CD4-positive, alpha-beta memory T cell (primary cell): ENCODE data around the gene VWA5A. TPM values are rescaled to one million over a fixed set of nuclear protein-coding genes. Genes with fewer than 3 reads are reported as not detected.

Experiments
- CTCF ChIA-PET: fragments of 350-600 bp; sonication (Branson Sonifier 250); formaldehyde crosslinking; loops from one replicate; lab custom pipeline; 2021; ENCODE audit warnings: inconsistent platforms; ENCODE audit not compliant: partially characterized antibody; lab: Charles Lee
- POLR2A ChIA-PET: fragments of 350-600 bp; sonication (Branson Sonifier 250); formaldehyde crosslinking; loops from one replicate; lab custom pipeline; 2021; ENCODE audit not compliant: partially characterized antibody; lab: Charles Lee
- DNase-seq, 5 donors: peaks; one replicate each; pipeline versions ENCODE4 v3.0.0 to v3.0.0-alpha.2; 2020 to 2022; ENCODE audit warnings: mixed read lengths in 1 of 5
- H3K27ac ChIP-seq: one replicate; pipeline ENCODE4 v1.7.0; 2013; ENCODE audit warnings: low read depth, low read length
- H3K27me3 ChIP-seq: 2 replicates; pipeline ENCODE4 v1.7.0; 2013; ENCODE audit warnings: mild to moderate bottlenecking, low read length, moderate library complexity; ENCODE audit not compliant: insufficient read depth
- H3K36me3 ChIP-seq: 2 replicates; pipeline ENCODE4 v1.7.0; 2013; ENCODE audit warnings: mild to moderate bottlenecking, low read length, moderate library complexity; ENCODE audit not compliant: insufficient read depth
- H3K4me1 ChIP-seq: 2 replicates; pipeline ENCODE4 v1.7.0; 2013; ENCODE audit warnings: mild to moderate bottlenecking, low read length, moderate library complexity; ENCODE audit not compliant: insufficient read depth
- H3K4me3 ChIP-seq, 2 donors: one replicate each; pipeline ENCODE4 v1.7.0; 2013; ENCODE audit warnings: low read length in 2 of 2, mild to moderate bottlenecking in 1 of 2
- H3K9me3 ChIP-seq, 2 donors: one replicate each; pipeline ENCODE4 v1.7.0; 2013; ENCODE audit warnings: low read length in 2 of 2, control low read depth in 1 of 2; ENCODE audit not compliant: control insufficient read depth in 1 of 2
- H3K27ac Mint-ChIP-seq, 7 donors: one replicate each; pipeline ENCODE4 v1.8.0; 2020 to 2021; ENCODE audit warnings: mixed read lengths in 7 of 7, mild to moderate bottlenecking in 6 of 7, inconsistent platforms in 3 of 7, moderate library complexity in 3 of 7
- H3K27me3 Mint-ChIP-seq, 2 donors: one replicate each; pipeline ENCODE4 v1.8.0; 2020 to 2021; ENCODE audit warnings: mixed read lengths in 2 of 2
- H3K36me3 Mint-ChIP-seq, 2 donors: one replicate each; pipeline ENCODE4 v1.8.0; 2020 to 2021; ENCODE audit warnings: mixed read lengths in 2 of 2, inconsistent platforms in 1 of 2, mild to moderate bottlenecking in 1 of 2
- H3K4me1 Mint-ChIP-seq, 4 donors: one replicate each; pipeline ENCODE4 v1.8.0; 2020 to 2021; ENCODE audit warnings: mixed read lengths in 4 of 4, mild to moderate bottlenecking in 1 of 4
- H3K4me3 Mint-ChIP-seq, 8 donors: one replicate each; pipeline ENCODE4 v1.8.0; 2020 to 2021; ENCODE audit warnings: mixed read lengths in 8 of 8, mild to moderate bottlenecking in 7 of 8, moderate library complexity in 6 of 8, inconsistent platforms in 3 of 8
- H3K9me3 Mint-ChIP-seq, 8 donors: one replicate each; pipeline ENCODE4 v1.8.0; 2020 to 2021; ENCODE audit warnings: mixed read lengths in 8 of 8, mild to moderate bottlenecking in 5 of 8, inconsistent platforms in 3 of 8, moderate library complexity in 1 of 8
- intact Hi-C: fragments of 100-400 bp; cut with micrococcal nuclease; formaldehyde crosslinking; loops from one replicate; pipeline ENCODE4 v1.15.1; 2023
- polyA plus RNA-seq, 2 donors: library from polyadenylated mRNA; unstranded; fragments of 300-500 nt; fragmentation: Illumina TruSeq; gene quantifications; one replicate each; pipeline ENCODE4 v1.2.3, GENCODE V29; 2021
- total RNA-seq, 2 experiments: library from RNA; stranded (reverse); gene quantifications; one replicate each; pipeline ENCODE4 v1.2.3, GENCODE V29; 2021

Gene VWA5A
- total and polyA plus RNA-seq, 4 experiments from 2014 or later: 6.4 to 12.3 (median 7.7) TPM

DNA sequence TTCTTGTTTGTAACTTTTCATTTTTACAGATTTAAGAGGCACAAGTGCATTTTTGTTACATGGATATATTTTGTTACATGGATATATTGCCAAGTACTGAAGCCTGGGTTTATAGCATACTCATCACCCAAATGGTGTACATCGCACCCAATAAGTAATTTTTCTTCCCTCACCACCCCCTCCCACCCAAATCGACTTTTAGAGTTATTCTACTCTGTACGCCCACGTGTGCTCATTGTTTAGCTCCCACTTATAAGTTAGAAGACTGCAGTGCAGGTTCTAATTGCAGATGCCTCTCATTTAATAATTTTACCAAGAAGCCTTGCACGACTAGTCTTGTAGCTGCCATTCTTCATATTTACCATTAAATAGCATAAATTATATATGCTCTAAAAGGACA, 20.5 kb upstream of the VWA5A start:
- H3K27me3 Mint-ChIP-seq: peaks cover 15 to 26% of the 10 kb centered on the region in 2 donors
- intact Hi-C loops: no loop called here
- Histone ChIP-seq H3K27me3 (no peaks in the 10 kb centered on the region), H3K36me3 (no peaks in the 10 kb centered on the region), H3K4me3 (no peak overlapping the region), H3K4me1 (no peaks in the 10 kb centered on the region), H3K9me3 (no peaks in the 10 kb centered on the region), H3K27ac (no peak overlapping the region)
- H3K4me3 Mint-ChIP-seq: no peak overlapping the region
- no peak for DNase-seq
- CTCF ChIA-PET: no interaction called here
- POLR2A ChIA-PET: no interaction called here
- no peaks in the 10 kb centered on the region for H3K4me1 Mint-ChIP-seq
- no peaks in the 10 kb centered on the region for H3K9me3 Mint-ChIP-seq
- H3K27ac Mint-ChIP-seq: no peak overlapping the region
- H3K36me3 Mint-ChIP-seq: no peaks in the 10 kb centered on the region

DNA sequence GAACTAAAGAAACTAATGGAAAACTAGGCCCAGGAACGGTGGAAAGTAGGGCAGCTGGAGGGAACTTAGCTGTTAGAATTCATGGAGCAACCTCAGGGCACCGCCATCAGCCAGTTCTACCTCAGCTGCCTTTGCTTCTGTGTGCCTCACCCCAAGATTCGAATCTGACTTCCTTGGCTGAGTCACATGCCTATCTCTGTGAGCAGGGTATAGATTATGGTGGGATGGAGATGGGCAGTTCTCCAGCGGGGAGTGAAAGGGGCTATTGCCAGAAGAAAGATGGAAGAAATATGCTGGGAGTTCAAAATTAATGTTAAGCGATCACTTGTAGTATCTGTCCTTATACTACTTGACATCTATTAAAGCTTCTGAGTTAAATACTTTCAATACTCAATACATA, 18.9 kb upstream of the VWA5A start:
- CTCF ChIA-PET: no interaction called here
- no peak overlapping the region for H3K27ac ChIP-seq
- no peaks in the 10 kb centered on the region for H3K36me3 ChIP-seq

DNA sequence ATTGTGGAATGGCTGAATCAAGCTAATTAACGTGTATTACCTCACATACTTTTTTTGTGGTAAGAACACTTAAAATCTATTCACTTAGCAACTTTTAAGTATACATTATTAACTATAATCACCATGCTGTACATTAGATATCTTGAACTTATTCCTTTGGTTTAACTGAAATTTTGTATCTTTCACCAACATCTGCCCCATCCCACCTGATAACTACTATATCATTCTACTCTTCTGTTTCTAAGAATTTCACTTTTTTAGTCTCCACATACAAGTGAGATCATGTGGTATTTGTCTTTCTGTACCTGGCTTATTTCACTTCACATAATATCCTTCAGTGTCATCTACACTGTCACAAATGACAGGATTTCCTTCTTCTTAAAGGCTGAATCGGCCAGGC, 17.1 kb upstream of the VWA5A start:
- Histone ChIP-seq H3K27ac (no peak overlapping the region), H3K27me3 (peaks cover 3% of the 10 kb centered on the region), H3K9me3 (no peaks in the 10 kb centered on the region), H3K4me3 (no peak overlapping the region), H3K36me3 (no peaks in the 10 kb centered on the region), H3K4me1 (no peaks in the 10 kb centered on the region)
- H3K4me1 Mint-ChIP-seq: no peaks in the 10 kb centered on the region
- H3K36me3 Mint-ChIP-seq: no peaks in the 10 kb centered on the region
- POLR2A ChIA-PET: no interaction called here
- CTCF ChIA-PET: no interaction called here
- no peak for DNase-seq
- no peaks in the 10 kb centered on the region for H3K9me3 Mint-ChIP-seq
- intact Hi-C loops: no loop called here
- H3K4me3 Mint-ChIP-seq: no peak overlapping the region
- H3K27ac Mint-ChIP-seq: no peak overlapping the region
- H3K27me3 Mint-ChIP-seq: peaks cover 15 to 24% of the 10 kb centered on the region in 2 donors

More for the DNA sequence above, 18.9 kb upstream of the VWA5A start:
- H3K27me3 ChIP-seq: no peaks in the 10 kb centered on the region
- H3K27me3 Mint-ChIP-seq: peaks cover 15 to 25% of the 10 kb centered on the region in 2 donors
- H3K9me3 Mint-ChIP-seq: no peaks in the 10 kb centered on the region
- H3K4me3 Mint-ChIP-seq: no peak overlapping the region
- no peak for DNase-seq
- no peak overlapping the region for H3K4me3 ChIP-seq
- H3K36me3 Mint-ChIP-seq: no peaks in the 10 kb centered on the region
- H3K4me1 Mint-ChIP-seq: no peaks in the 10 kb centered on the region
- intact Hi-C loops: no loop called here
- H3K9me3 ChIP-seq: no peaks in the 10 kb centered on the region
- no peak overlapping the region for H3K27ac Mint-ChIP-seq
- POLR2A ChIA-PET: no interaction called here
- no peaks in the 10 kb centered on the region for H3K4me1 ChIP-seq

DNA sequence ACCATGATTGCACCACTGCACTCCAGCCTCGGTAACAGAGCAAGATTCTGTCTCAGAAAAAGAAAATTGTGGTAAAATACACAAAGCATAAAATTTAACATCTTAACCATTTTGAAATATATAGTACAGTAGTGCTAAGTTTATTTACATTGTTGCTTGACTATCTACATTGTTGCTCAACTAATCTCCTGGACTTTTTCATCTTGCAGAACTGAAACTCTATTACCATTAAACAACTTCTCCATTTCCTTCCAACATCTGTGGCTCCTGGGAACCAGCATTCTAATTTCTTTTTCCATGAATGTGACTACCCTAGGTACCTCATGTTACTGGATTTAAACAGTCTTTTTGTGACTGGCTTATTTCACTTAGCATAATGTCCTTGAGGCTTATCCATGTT, 13.5 kb upstream of the VWA5A start:
- intact Hi-C loops: no loop called here
- POLR2A ChIA-PET: no interaction called here

DNA sequence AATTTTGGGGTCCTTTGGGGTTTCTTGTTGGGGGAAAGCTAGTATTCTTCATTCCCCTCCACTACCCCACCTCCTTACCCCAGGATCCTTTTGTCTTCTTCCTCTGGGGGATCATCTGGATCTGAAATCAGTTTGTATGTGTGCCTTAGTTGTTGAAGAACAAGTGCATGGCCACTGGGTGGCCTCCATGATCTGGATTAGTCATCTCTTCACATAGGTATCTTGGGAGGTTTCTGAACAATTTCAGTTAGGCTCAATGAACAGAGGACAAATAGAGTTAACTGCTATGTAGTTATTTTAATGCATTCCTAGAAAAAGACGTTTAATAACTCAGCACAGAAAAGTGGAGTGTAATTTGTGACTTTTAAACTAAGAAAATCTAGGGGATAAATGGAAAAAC, 7.1 kb upstream of the VWA5A start:
- Histone ChIP-seq H3K27ac (no peak overlapping the region), H3K4me3 (no peak overlapping the region), H3K4me1 (no peaks in the 10 kb centered on the region), H3K36me3 (no peaks in the 10 kb centered on the region), H3K9me3 (no peaks in the 10 kb centered on the region), H3K27me3 (peaks cover 1% of the 10 kb centered on the region)
- Mint-ChIP-seq H3K36me3 (no peaks in the 10 kb centered on the region), H3K4me3 (no peak overlapping the region), H3K27me3 (peaks cover 16 to 24% of the 10 kb centered on the region in 2 donors), H3K27ac (no peak overlapping the region), H3K4me1 (no peaks in the 10 kb centered on the region), H3K9me3 (no peaks in the 10 kb centered on the region)
- ChIA-PET CTCF (no interaction called here), POLR2A (no interaction called here)
- DNase-seq: no peak
- intact Hi-C loops: no loop called here

More for the DNA sequence above, 13.5 kb upstream of the VWA5A start:
- no peaks in the 10 kb centered on the region for H3K9me3 Mint-ChIP-seq
- Histone ChIP-seq H3K36me3 (no peaks in the 10 kb centered on the region), H3K27me3 (peaks cover 5% of the 10 kb centered on the region), H3K9me3 (no peaks in the 10 kb centered on the region), H3K4me3 (no peak overlapping the region), H3K27ac (no peak overlapping the region), H3K4me1 (no peaks in the 10 kb centered on the region)
- CTCF ChIA-PET: no interaction called here
- DNase-seq: no peak
- H3K27ac Mint-ChIP-seq: no peak overlapping the region
- H3K4me1 Mint-ChIP-seq: no peaks in the 10 kb centered on the region
- H3K4me3 Mint-ChIP-seq: no peak overlapping the region
- H3K36me3 Mint-ChIP-seq: no peaks in the 10 kb centered on the region
- peaks cover 25% of the 10 kb centered on the region in 2 donors for H3K27me3 Mint-ChIP-seq

DNA sequence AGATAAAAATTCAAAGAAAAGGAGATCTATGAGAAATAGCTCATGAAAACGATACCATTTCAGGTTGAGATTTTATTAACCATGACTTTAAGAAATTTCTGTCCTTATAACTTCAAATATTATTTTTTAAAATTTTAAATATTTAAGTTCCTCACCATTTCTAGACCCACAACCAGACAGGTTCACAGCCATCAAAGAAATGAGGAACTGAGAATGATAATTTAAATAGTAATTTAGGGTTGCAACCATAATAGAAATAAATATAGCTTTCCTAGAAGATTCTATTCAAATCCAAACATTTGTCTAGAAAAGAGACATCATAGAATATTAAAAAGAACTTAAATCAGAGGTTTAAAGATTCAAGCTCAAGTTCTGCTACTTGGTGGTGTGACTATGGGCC, 5.9 kb upstream of the VWA5A start:
- H3K4me1 ChIP-seq: no peaks in the 10 kb centered on the region
- H3K27me3 Mint-ChIP-seq: peaks cover 15 to 16% of the 10 kb centered on the region in 2 donors
- no peaks in the 10 kb centered on the region for H3K36me3 ChIP-seq
- no peaks in the 10 kb centered on the region for H3K4me1 Mint-ChIP-seq
- intact Hi-C loops: no loop called here
- no peaks in the 10 kb centered on the region for H3K9me3 Mint-ChIP-seq
- no peak overlapping the region for H3K27ac Mint-ChIP-seq
- H3K27me3 ChIP-seq: no peaks in the 10 kb centered on the region
- H3K4me3 ChIP-seq: no peak overlapping the region
- no peak for DNase-seq
- CTCF ChIA-PET: interaction anchor here (0.8 to 1.0 kb wide), 2 partner anchors 8 to 38 kb away, joined by 3 to 4 read pairs; no protein-coding TSS in a partner anchor
- no peak overlapping the region for H3K27ac ChIP-seq
- H3K9me3 ChIP-seq: no peaks in the 10 kb centered on the region
- no peak overlapping the region for H3K4me3 Mint-ChIP-seq
- H3K36me3 Mint-ChIP-seq: no peaks in the 10 kb centered on the region
- POLR2A ChIA-PET: no interaction called here

DNA sequence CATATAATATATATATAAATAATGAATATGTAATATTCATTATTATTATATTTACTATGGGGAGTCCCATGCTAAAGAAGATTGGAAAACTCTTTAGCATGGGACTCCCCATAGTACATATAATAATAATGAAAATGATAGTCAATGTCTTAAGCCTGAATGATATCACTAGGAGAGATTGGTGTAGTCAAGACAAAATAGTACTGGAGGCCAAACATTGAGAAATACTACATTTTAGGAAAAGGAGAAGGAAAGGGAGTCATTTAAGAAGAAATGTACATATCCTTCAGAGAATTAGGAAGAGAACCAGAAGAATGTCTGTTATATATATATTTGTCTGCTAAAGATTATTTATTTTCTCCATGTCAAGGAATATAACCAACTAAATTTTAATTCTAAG, 5.0 kb upstream of the VWA5A start:
- Histone ChIP-seq H3K27ac (no peak overlapping the region), H3K36me3 (no peaks in the 10 kb centered on the region), H3K27me3 (no peaks in the 10 kb centered on the region), H3K4me3 (no peak overlapping the region), H3K9me3 (no peaks in the 10 kb centered on the region), H3K4me1 (peaks cover 5% of the 10 kb centered on the region)
- ChIA-PET CTCF (no interaction called here), POLR2A (no interaction called here)
- DNase-seq: no peak
- no peak overlapping the region for H3K27ac Mint-ChIP-seq
- H3K9me3 Mint-ChIP-seq: no peaks in the 10 kb centered on the region
- peaks cover 0 to 5% (median 2%) of the 10 kb centered on the region in 4 donors for H3K4me1 Mint-ChIP-seq
- H3K4me3 Mint-ChIP-seq: no peak overlapping the region
- intact Hi-C loops: loop anchor here (10.0 kb wide), 1 partner anchor 365 kb away; the partner anchor contains the start of gene ZNF202
- no peaks in the 10 kb centered on the region for H3K36me3 Mint-ChIP-seq
- peaks cover 13% of the 10 kb centered on the region in 2 donors for H3K27me3 Mint-ChIP-seq
